GM12875 (cell line): ENCODE results near the gene PNMA6A.
"Not testable (repeated sequence)": the region's sequence is repeated elsewhere in the genome, so short reads cannot be mapped to it uniquely, and the experiment has no call there.

Experiments
- H3K4me3 ChIP-seq: one replicate; pipeline ENCODE4 v1.5.1; 2011; ENCODE audit warnings: low read depth, low read length, control low read depth
- TF ChIP-seq, protein P1 (sequence below): IDR thresholded peaks from 2 replicates; pipeline ENCODE4 v1.5.1; 2011; ENCODE audit warnings: low read depth, mild to moderate bottlenecking, control low read depth, inconsistent platforms, low read length, moderate library complexity, borderline replicate concordance; ENCODE audit not compliant: insufficient read depth

PNMA6A gene

GRCh38 chrX:153063315-153063714 is 8.9 kb upstream of the PNMA6A start:
- TF ChIP-seq, protein P1, sequence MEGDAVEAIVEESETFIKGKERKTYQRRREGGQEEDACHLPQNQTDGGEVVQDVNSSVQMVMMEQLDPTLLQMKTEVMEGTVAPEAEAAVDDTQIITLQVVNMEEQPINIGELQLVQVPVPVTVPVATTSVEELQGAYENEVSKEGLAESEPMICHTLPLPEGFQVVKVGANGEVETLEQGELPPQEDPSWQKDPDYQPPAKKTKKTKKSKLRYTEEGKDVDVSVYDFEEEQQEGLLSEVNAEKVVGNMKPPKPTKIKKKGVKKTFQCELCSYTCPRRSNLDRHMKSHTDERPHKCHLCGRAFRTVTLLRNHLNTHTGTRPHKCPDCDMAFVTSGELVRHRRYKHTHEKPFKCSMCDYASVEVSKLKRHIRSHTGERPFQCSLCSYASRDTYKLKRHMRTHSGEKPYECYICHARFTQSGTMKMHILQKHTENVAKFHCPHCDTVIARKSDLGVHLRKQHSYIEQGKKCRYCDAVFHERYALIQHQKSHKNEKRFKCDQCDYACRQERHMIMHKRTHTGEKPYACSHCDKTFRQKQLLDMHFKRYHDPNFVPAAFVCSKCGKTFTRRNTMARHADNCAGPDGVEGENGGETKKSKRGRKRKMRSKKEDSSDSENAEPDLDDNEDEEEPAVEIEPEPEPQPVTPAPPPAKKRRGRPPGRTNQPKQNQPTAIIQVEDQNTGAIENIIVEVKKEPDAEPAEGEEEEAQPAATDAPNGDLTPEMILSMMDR = no peak
- H3K4me3 ChIP-seq = no peak overlapping the region

DNA sequence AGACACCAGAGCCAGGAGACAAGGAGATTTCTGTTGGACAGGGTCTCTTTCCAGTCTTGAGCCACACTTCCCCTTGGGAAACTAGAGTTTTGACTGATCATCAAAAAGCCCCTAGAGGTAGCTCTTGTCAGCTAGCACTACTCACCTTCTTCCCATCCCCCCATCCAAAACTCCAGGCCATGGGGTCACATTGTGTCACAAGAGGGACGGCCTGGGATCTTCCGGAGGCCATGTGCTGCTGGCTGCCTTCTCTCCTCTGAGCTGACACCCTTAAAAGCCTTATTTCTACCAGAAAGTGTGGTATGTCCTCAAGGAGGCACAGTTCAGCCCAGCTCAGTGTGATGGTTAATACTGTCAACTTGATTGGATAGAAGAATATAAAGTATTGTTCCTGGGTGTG is 8.2 kb upstream of the PNMA6A start:
- no peak overlapping the region for H3K4me3 ChIP-seq
- TF ChIP-seq, protein P1 = no peak

- H3K4me3 ChIP-seq = no peak overlapping the region
- TF ChIP-seq, protein P1 = no peak
Observed at GRCh38 chrX:153065389-153065788, 6.9 kb upstream of the PNMA6A start.

- not testable (repeated sequence) for H3K4me3 ChIP-seq
Observed at GRCh38 chrX:153066402-153066801, 5.9 kb upstream of the PNMA6A start.

- H3K4me3 ChIP-seq = not testable (repeated sequence)
Observed at GRCh38 chrX:153073331-153073730, 1.1 kb downstream of the PNMA6A start.

GRCh38 chrX:153074262-153074899 is 2.1 kb downstream of the PNMA6A start:
- TF ChIP-seq, protein P1 = no peak
- no peak overlapping the region for H3K4me3 ChIP-seq

- TF ChIP-seq, protein P1 = no peak
Observed at GRCh38 chrX:153074935-153075334, 2.7 kb downstream of the PNMA6A start.

DNA sequence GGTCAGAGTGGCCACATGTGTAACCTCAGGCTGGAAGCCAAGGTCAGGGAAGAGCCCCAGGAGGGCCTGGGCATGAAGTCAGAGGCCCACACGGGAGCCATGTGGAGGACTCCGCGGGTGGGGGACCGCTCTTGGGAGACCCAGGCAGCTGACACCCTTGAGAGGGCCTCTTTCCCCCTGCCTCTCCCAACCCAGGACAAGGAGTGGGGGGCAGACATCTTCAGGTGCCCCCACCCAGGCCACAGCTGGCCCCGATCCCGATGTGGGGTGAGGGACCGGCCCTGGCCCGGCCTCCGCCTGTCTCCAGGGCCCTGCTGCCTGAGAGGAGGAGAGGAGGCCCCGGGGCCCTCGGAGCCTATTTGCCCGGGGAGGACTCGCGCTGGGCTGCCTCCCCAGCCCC is 3.1 kb downstream of the PNMA6A start:
- TF ChIP-seq, protein P1 = no peak
- H3K4me3 ChIP-seq = no peak overlapping the region

More at GRCh38 chrX:153074935-153075334, 2.7 kb downstream of the PNMA6A start:
- no peak overlapping the region for H3K4me3 ChIP-seq

DNA sequence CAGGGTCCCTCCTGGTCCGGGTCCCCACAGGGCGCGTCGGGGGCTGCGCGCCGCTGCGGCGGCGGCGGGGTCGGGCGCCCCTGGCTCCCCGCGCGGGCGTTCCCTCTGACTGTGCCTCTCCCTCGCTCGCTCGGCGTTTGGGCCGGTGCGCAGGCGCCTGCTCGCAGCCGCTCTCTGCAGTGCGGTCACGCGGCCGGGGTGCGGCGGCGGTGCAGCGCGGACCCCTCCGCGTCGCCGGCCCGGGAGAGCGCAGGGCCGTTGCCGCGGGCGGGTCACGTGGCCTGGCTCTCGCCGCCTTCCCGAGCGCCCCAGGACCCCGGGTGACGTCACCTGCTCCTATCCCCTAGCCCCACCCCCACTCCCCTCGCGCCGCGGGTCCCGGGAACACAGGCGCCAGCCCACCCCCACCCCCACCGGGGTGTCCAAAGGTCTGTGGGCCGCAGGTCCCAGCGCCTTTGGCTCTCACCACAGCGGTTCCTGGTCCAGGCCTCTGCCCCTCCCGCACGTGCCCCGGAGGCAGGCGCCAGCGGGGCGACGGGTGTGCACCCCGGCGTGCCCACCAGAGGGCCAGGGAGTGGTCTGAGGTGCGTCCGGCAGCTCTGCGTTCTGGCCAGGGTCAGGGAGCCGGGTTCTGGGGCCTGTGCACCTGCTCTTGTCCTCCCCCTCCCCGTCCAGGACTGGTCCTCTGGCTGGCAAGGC is 5.3 kb downstream of the PNMA6A start:
- H3K4me3 ChIP-seq = not testable (repeated sequence)

DNA sequence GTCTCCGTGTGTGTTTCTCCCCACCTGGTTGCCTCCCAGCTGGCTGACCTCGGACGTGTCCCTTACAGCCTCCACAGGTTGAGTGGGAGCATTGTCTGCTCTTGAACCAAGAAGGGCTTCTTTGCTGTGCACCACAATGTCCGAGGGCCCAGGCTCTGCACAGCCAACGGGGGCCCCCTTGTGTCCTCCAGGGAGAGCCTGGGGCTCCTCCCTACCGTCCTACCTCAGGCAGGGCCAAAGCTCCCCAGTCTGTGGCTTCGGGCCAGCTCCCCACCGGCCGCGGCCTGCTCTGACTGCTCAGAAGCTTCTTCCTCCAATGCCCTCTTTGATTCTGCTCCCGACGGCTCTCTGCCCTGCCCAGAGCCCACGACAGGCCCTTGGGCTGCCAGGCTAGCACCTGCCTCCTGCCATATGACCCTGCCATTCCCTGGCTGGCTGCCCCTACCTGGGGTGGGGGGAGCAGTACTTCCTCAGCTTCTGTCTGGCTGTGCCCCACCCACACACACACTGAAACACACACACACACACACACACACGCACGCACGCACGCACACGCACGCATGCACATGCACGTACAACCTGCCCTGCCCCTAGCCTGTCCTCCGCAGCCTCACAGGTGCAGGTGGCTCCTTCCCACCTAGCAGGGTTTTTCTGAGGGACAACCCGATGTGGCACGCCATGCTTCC is 11.1 kb downstream of the PNMA6A start:
- not testable (repeated sequence) for H3K4me3 ChIP-seq
